Astrocyte of the cerebellum (primary cell): ENCODE data around the gene CFAP57.

ENCODE experiments used
- DNase-seq: peaks from one replicate; pipeline ENCODE4 v3.0.0-alpha.2; 2011; ENCODE audit warnings: low read depth
- H3K4me3 ChIP-seq: 2 replicates; pipeline ENCODE4 v1.5.1; 2011; ENCODE audit warnings: mild to moderate bottlenecking, low read depth, low read length, moderate library complexity
- CTCF ChIP-seq: IDR thresholded peaks from 2 replicates; pipeline ENCODE4 v1.5.1; 2012; ENCODE audit warnings: low read length, low read depth, moderate library complexity, mild to moderate bottlenecking; ENCODE audit errors: missing control alignments
- in situ Hi-C: cut with HindIII; loops from 2 replicates; pipeline ENCODE4 v1.10.0; 2017; ENCODE audit warnings: low sequenced_read_pairs

Gene CFAP57

GRCh38 chr1:43292216-43292615 lies 120.1 kb downstream of the CFAP57 start:
- in situ Hi-C loops, result no loop called here
- no peak for DNase-seq
- TF ChIP-seq CTCF, result no peak
- H3K4me3 ChIP-seq, result no peak overlapping the region

- H3K4me3 ChIP-seq, result no peak overlapping the region
- TF ChIP-seq CTCF, result no peak
- DNase-seq, result no peak
- in situ Hi-C loops, result no loop called here
Observed at GRCh38 chr1:43292679-43293078, 120.5 kb downstream of the CFAP57 start.

GRCh38 chr1:43293176-43293575 lies 121.0 kb downstream of the CFAP57 start:
- in situ Hi-C loops, result no loop called here
- H3K4me3 ChIP-seq, result no peak overlapping the region
- no peak for DNase-seq
- TF ChIP-seq CTCF, result no peak

GRCh38 chr1:43293896-43294760 lies 122.0 kb downstream of the CFAP57 start:
- no peak overlapping the region for H3K4me3 ChIP-seq
- peak; percentile 11 for DNase-seq
- TF ChIP-seq CTCF, result no peak
- in situ Hi-C loops, result no loop called here

- TF ChIP-seq CTCF, result no peak
- no peak for DNase-seq
- no peak overlapping the region for H3K4me3 ChIP-seq
- in situ Hi-C loops, result no loop called here
Observed at GRCh38 chr1:43294761-43295160, 122.6 kb downstream of the CFAP57 start.

- in situ Hi-C loops, result no loop called here
- no peak overlapping the region for H3K4me3 ChIP-seq
- no peak for TF ChIP-seq CTCF
- no peak for DNase-seq
Observed at GRCh38 chr1:43296207-43296606, 124.1 kb downstream of the CFAP57 start.
